ENCODE measurements around the gene ADAMTSL1.

ADAMTSL1 gene

GRCh38 chr9:18463991-18464390 lies 10.0 kb upstream of the ADAMTSL1 start:
- no peak for DNase-seq

- DNase-seq = no peak
Measured at GRCh38 chr9:18466101-18466500, 7.9 kb upstream of the ADAMTSL1 start.

- DNase-seq = no peak
Measured at GRCh38 chr9:18467696-18468095, 6.3 kb upstream of the ADAMTSL1 start.

- no peak for DNase-seq
Measured at GRCh38 chr9:18472435-18472834, 1.5 kb upstream of the ADAMTSL1 start.

- no peak for DNase-seq
Measured at GRCh38 chr9:18472841-18473251, 1.1 kb upstream of the ADAMTSL1 start.

- no peak for DNase-seq
Measured at GRCh38 chr9:18474783-18475182, 830 bp downstream of the ADAMTSL1 start.

GRCh38 chr9:18477121-18477660 lies 3.2 kb downstream of the ADAMTSL1 start:
- no peak for DNase-seq

GRCh38 chr9:18477719-18478118 lies 3.8 kb downstream of the ADAMTSL1 start:
- no peak for DNase-seq

- no peak for DNase-seq
Measured at GRCh38 chr9:18478501-18479361, 4.8 kb downstream of the ADAMTSL1 start.

GRCh38 chr9:18479405-18479804 lies 5.5 kb downstream of the ADAMTSL1 start:
- no peak for DNase-seq

GRCh38 chr9:18480662-18481093 lies 6.7 kb downstream of the ADAMTSL1 start:
- no peak for DNase-seq

GRCh38 chr9:18482371-18482770 lies 8.4 kb downstream of the ADAMTSL1 start:
- DNase-seq = no peak

- no peak for DNase-seq
Measured at GRCh38 chr9:18485714-18486113, 11.8 kb downstream of the ADAMTSL1 start.

GRCh38 chr9:18487611-18488010 lies 13.7 kb downstream of the ADAMTSL1 start:
- DNase-seq = no peak

GRCh38 chr9:18488886-18489285 lies 14.9 kb downstream of the ADAMTSL1 start:
- no peak for DNase-seq

GRCh38 chr9:18489861-18490260 lies 15.9 kb downstream of the ADAMTSL1 start:
- no peak for DNase-seq

- DNase-seq = no peak
Measured at GRCh38 chr9:18490641-18491370, 16.9 kb downstream of the ADAMTSL1 start.

GRCh38 chr9:18492612-18493011 lies 18.7 kb downstream of the ADAMTSL1 start:
- DNase-seq = no peak

GRCh38 chr9:18493451-18493993 lies 19.6 kb downstream of the ADAMTSL1 start:
- no peak for DNase-seq

GRCh38 chr9:18495065-18495464 lies 21.1 kb downstream of the ADAMTSL1 start:
- DNase-seq = no peak

- DNase-seq = no peak
Measured at GRCh38 chr9:18496256-18497000, 22.5 kb downstream of the ADAMTSL1 start.

- DNase-seq = no peak
Measured at GRCh38 chr9:18499062-18499461, 25.1 kb downstream of the ADAMTSL1 start.

- no peak for DNase-seq
Measured at GRCh38 chr9:18499980-18500379, 26.0 kb downstream of the ADAMTSL1 start.

Data from effector CD4-positive, alpha-beta T cell (primary cell).